Right hindlimb (tissue), 1 donor: ENCODE results near the gene VAT1L.

Experiments
- DNase-seq: peaks from one replicate; pipeline ENCODE4 v3.0.0-alpha.2; 2018

The VAT1L gene

GRCh38 chr16:78002915-78003538 is 214.7 kb downstream of the VAT1L start:
- DNase-seq = peak; percentile 83

GRCh38 chr16:78004517-78004916 is 216.2 kb downstream of the VAT1L start:
- DNase-seq = no peak

GRCh38 chr16:78005881-78006280 is 217.5 kb downstream of the VAT1L start:
- no peak for DNase-seq

- DNase-seq = no peak
Measured at GRCh38 chr16:78007121-78007520, 218.8 kb downstream of the VAT1L start.

- DNase-seq = no peak
Measured at GRCh38 chr16:78022347-78023060, 234.1 kb downstream of the VAT1L start, which contains the start of gene CLEC3A. Gene CLEC3A, plus strand, starts transcription at chr16:78022548. Its CDS starts 79 bp downstream, at chr16:78022627.

GRCh38 chr16:78024159-78024558 is 235.8 kb downstream of the VAT1L start:
- DNase-seq = no peak

- no peak for DNase-seq
Measured at GRCh38 chr16:78025631-78026030, 237.3 kb downstream of the VAT1L start.

- DNase-seq = no peak
Measured at GRCh38 chr16:78028018-78028417, 239.7 kb downstream of the VAT1L start.
